HepG2 (cell line): Measurements from ENCODE around the gene SFMBT1. TPM values are rescaled to one million over a fixed set of nuclear protein-coding genes. Genes with fewer than 3 reads are reported as not detected.

ENCODE experiments used
- AKNA ChIP-seq: sonication (generic); formaldehyde crosslinking; IDR thresholded peaks from 2 replicates; pipeline ENCODE4 v1.4.0; 2020; ENCODE audit warnings: missing genetic modification reagents, borderline replicate concordance
- GTF2F1 ChIP-seq: fragments of 150-350 bp; IDR thresholded peaks from 2 replicates; pipeline ENCODE4 v1.6.1; 2014; ENCODE audit warnings: low read length
- KLF12 ChIP-seq: sonication (generic); formaldehyde crosslinking; IDR thresholded peaks from 2 replicates; pipeline ENCODE4 v1.4.0; 2020; ENCODE audit warnings: missing genetic modification reagents, borderline replicate concordance
- MATR3 ChIP-seq: sonication (generic); formaldehyde crosslinking; IDR thresholded peaks from 2 replicates; pipeline ENCODE4 v1.4.0; 2020; ENCODE audit warnings: missing genetic modification reagents
- REXO4 ChIP-seq: sonication (generic); formaldehyde crosslinking; IDR thresholded peaks from 2 replicates; pipeline ENCODE4 v1.8.0; 2022; ENCODE audit warnings: missing genetic modification reagents, mild to moderate bottlenecking, borderline replicate concordance
- ZBTB44 ChIP-seq: sonication (generic); formaldehyde crosslinking; IDR thresholded peaks from 2 replicates; pipeline ENCODE4 v1.4.0; 2020; ENCODE audit warnings: missing genetic modification reagents
- ZNF17 ChIP-seq: sonication (generic); formaldehyde crosslinking; IDR thresholded peaks from 2 replicates; pipeline ENCODE4 v1.5.0; 2020; ENCODE audit warnings: mild to moderate bottlenecking, missing genetic modification reagents
- ZNF256 ChIP-seq: sonication (generic); formaldehyde crosslinking; conservative IDR thresholded peaks from 2 replicates; pipeline ENCODE4 v1.4.0; 2020; ENCODE audit warnings: missing genetic modification reagents
- ZNF318 ChIP-seq: sonication (generic); formaldehyde crosslinking; IDR thresholded peaks from 2 replicates; pipeline ENCODE4 v1.4.0; 2020; ENCODE audit warnings: mild to moderate bottlenecking, missing genetic modification reagents
- polyA plus RNA-seq, 8 experiments: library from polyadenylated mRNA; depleted of rRNA in 3 of 8; stranded (reverse) in 7 of 8; unstranded in 1 of 8; fragments of >200 nt; fragmentation: Illumina TruSeq in 4 of 8; extraction: Trizol in 4 of 8; gene quantifications; 2 replicates each; pipeline versions ENCODE4 v1.2.1 to v1.2.3, GENCODE V29; 2011 to 2016; ENCODE audit warnings: low read depth in 4 of 8, missing spikeins in 1 of 8, mixed read lengths in 1 of 8; ENCODE audit not compliant: insufficient read depth in 1 of 8
- total RNA-seq, 5 experiments: library from RNA; depleted of rRNA; stranded (reverse); fragments of >200 nt; fragmentation: Illumina TruSeq; extraction: Trizol; gene quantifications; 2 replicates each; pipeline ENCODE4 v1.2.3, GENCODE V29; 2016; ENCODE audit warnings: low read depth in 1 of 5
- TF ChIP-seq, protein P1 (sequence below): fragments of 450-650 bp; IDR thresholded peaks from 2 replicates; pipeline ENCODE4 v1.6.1; 2016
- TF ChIP-seq, protein P2 (sequence below): sonication (generic); formaldehyde crosslinking; IDR thresholded peaks from 2 replicates; pipeline ENCODE4 v1.4.0; 2020; ENCODE audit warnings: missing genetic modification reagents, borderline replicate concordance

Gene SFMBT1
- total and polyA plus RNA-seq, 2 of the 13 experiments (the other 11 are each of a cell fraction or from before 2014, with no cell fraction given): 3.8 to 12.8 TPM

DNA sequence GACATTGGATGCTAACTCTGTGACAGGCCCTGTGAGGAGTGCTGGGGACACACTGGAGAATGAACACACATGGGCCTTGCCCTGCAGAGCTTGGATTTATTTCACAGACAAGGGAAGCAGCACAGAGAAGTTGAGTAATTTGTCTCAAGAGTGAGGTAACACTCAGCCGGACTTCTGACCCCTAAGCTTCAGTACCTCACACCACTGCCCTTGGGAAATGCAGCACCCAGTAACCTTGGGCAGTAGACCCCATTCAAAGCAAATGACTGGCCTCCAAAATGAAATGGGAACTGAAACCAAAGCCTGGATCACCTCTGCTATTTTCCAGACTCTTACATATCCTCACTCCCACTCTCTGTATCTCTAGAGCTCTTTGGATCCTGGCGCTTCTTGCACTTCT, 47.1 kb upstream of the SFMBT1 start (continued):
- TF ChIP-seq, protein P1, sequence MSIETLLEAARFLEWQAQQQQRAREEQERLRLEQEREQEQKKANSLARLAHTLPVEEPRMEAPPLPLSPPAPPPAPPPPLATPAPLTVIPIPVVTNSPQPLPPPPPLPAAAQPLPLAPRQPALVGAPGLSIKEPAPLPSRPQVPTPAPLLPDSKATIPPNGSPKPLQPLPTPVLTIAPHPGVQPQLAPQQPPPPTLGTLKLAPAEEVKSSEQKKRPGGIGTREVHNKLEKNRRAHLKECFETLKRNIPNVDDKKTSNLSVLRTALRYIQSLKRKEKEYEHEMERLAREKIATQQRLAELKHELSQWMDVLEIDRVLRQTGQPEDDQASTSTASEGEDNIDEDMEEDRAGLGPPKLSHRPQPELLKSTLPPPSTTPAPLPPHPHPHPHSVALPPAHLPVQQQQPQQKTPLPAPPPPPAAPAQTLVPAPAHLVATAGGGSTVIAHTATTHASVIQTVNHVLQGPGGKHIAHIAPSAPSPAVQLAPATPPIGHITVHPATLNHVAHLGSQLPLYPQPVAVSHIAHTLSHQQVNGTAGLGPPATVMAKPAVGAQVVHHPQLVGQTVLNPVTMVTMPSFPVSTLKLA: no peak
- no peak for TF ChIP-seq KLF12 (CRISPR knock-in tag)
- TF ChIP-seq, protein P2, sequence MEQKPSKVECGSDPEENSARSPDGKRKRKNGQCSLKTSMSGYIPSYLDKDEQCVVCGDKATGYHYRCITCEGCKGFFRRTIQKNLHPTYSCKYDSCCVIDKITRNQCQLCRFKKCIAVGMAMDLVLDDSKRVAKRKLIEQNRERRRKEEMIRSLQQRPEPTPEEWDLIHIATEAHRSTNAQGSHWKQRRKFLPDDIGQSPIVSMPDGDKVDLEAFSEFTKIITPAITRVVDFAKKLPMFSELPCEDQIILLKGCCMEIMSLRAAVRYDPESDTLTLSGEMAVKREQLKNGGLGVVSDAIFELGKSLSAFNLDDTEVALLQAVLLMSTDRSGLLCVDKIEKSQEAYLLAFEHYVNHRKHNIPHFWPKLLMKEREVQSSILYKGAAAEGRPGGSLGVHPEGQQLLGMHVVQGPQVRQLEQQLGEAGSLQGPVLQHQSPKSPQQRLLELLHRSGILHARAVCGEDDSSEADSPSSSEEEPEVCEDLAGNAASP: 0 out of 2 replicates have a peak, but pooled peaks have one; percentile 40
- no peak for TF ChIP-seq AKNA (CRISPR knock-in tag)
- no peak for TF ChIP-seq MATR3 (CRISPR knock-in tag)
- TF ChIP-seq REXO4 (CRISPR knock-in tag): no peak
- no peak for TF ChIP-seq ZNF318 (CRISPR knock-in tag)
- TF ChIP-seq ZNF256 (CRISPR knock-in tag): no peak
- no peak for TF ChIP-seq GTF2F1
- no peak for TF ChIP-seq ZBTB44 (CRISPR knock-in tag)
- no peak for TF ChIP-seq ZNF17 (CRISPR knock-in tag)
